HG03039 (cell line): ENCODE data around the gene NDUFB2.
"Not testable (repeated sequence)": the region's sequence is repeated elsewhere in the genome, so short reads cannot be mapped to it uniquely, and the experiment has no call there.

Experiments
- ATAC-seq: cut with Tn5 transposase; IDR thresholded peaks from one replicate; pipeline ENCODE4 v1.9.1; 2021; ENCODE audit warnings: mild to moderate bottlenecking, moderate library complexity; ENCODE audit not compliant: unreplicated experiment

NDUFB2 gene

DNA sequence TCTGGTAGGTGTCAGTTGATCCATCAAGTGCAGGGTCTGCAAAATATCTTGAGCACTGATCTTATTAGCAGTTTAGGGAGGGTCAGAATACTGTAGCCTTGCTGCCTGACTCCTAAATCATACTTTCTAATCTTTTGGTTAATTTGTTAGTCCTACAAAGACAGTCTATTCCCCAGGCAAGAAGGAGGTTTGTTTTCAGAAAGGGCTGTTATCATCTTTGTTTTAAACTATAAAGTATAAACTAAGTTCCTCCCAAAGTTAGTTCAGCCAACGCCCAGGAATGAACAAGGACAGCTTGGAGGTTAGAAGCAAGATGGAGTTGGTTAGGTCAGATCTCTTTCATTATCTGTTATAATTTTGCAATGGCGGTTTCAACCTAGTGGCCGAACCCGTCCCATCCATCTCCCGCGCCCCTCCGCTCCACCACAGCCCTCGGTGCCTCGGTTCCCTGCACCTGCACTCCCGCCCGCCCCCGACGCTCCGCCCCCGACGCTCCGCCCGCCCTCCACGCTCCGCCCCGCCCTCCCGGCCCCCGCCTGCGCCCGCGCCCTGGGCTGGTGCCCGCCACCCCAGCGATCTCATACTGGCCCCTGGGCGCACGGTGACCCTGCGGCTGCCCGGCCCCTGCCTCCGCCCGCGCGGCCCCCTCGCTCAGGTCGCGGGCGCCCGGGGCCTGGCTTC, 24.0 kb upstream of the NDUFB2 start, which contains the start of gene ADCK2:
Gene ADCK2, plus strand, starts transcription at position 564 of the 681 bp plus-strand sequence. CDS start 386 bp downstream, outside the sequence.
- ATAC-seq, result peak; percentile 58

DNA sequence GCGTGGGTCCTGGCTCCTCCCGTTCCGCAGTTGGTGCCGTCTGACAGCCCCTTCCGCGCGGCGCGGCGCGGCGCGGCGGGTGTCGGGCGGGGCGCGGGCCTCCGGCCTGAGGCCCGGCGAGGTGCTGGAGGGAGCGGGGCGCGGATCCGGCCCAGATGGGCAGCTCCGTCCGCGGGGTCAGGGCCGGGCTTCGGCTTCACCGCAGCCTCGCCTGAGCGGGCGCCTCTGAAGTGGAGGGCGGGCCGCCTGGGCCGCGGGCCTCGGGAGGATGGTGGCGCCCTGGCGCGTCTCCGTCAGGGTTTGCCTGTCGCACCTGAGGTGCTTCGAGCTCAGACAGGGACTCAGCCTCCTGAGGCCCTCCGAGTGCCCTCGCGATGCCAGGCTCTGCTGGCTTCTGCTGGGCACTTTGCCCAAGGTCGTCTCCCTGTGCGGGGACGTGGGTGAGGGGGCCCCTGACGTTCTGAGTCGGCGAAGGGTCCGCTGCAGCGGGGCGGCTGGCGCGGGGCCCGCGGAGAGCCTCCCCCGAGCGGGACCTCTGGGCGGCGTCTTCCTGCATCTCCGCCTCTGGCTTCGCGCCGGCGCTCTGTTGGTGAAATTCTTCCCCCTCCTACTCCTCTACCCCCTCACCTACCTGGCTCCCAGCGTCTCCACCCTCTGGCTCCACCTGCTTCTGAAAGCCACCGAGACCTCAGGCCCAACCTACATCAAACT, 23.3 kb upstream of the NDUFB2 start:
- peak; percentile 37 for ATAC-seq

DNA sequence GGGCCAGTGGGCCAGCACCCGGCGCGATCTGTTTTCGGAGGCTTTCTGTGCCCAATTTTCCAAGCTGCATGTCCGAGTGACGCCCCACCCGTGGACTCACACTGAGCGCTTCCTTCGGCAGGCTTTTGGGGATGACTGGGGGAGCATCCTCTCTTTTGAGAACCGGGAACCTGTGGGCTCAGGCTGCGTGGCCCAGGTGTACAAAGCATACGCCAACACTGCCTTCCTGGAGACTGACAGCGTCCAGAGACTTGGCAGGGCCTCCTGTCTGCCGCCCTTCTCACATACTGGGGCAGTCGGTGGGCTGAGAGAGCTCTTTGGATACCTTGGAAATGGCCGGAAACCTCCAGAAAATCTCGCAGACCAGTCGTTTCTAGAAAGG, 22.7 kb upstream of the NDUFB2 start:
- no peak for ATAC-seq

DNA sequence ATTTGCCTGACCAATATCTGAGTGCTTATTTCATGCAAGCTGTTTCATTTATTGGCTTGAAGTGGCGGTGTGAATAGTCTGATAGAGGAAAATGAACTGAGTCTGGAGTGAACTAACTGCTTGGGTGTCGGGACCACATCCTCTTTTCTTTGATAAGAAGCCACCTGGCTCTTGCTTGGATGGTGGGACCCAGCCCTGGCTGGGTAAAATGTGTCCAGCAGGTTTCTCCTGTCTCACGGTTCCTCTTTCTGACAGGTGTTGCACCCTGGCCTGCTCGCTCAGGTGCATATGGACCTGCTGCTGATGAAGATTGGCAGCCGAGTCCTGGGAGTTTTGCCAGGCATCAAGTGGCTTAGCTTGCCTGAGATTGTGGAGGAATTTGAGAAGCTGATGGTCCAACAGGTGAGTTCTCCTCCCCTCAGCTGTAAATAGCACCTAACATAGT, 22.1 kb upstream of the NDUFB2 start:
- ATAC-seq, result no peak

DNA sequence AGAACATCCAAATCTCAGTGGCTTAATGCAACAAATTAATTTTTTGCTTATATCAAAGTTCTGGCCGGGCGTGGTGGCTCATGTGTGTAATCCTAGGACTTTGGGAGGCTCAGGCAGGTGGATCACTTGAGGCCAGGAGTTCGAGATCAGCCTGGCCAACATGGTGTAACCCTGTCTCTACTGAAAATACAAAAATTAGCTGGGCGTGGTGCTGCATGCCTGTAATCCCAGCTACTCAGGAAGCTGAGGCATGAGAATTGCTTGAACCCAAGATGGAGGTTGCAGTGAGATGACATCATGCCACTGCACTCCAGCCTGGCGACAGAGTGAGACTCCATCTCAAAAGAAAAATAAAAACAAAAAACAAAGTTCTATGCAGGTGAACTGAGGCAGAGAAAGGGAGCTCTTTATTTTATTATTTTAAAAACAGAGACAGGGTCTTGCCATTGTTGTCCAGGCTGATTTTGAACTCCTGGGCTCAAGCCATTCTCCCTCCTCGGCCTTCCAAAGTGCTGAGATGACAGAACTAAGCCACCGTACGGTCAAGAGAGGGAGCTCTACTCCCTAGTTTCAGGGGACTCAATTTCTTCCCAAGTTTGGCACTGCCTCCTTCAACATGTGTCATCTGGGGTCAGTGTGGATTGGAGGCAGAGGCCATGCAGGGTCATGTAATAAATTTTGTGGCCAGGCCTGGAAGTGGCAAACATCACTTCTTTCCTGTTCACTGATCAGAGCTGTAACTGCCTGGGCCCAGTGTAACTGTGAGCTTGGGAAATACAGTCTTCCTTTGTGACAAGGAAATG, 21.4 kb upstream of the NDUFB2 start:
- no peak for ATAC-seq

DNA sequence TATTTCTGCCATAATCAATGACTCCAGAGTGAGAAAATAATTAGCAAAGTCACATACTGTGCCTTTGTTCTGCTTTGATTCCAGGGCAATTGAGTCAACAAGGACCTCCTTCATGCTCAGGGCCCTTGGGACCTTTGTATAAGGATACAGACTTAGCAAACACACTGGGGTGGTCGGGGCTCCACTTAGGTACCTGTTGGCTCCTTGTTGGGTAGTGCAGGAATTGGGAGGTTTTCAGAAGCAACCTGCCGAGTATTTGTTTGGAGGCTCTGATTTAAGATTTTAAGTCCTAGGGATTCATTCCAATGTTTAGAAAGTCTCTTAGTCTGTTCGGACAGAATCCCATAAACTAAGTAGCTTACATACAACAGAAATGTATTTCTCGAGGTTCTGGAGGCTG, 20.8 kb upstream of the NDUFB2 start:
- ATAC-seq, result no peak

DNA sequence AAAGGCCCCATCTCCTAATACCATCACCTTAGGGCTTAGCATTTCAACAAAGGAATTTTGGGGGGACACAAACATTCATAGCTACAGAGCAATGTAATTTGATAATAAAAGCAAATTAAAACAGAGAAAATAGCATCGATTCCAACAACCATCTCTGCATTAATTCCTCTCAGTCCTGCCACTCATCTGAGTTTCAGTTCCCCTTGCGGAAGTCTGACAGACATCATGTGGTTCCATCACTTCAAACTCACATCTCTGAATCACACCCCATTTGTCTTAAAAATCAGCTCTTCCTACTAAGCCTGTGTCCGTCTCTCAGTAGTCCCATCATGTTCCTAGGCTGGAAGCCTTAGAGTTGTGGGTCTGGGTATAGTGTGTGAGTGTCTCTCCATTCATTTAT, 20.2 kb upstream of the NDUFB2 start:
- peak; percentile 36 for ATAC-seq

DNA sequence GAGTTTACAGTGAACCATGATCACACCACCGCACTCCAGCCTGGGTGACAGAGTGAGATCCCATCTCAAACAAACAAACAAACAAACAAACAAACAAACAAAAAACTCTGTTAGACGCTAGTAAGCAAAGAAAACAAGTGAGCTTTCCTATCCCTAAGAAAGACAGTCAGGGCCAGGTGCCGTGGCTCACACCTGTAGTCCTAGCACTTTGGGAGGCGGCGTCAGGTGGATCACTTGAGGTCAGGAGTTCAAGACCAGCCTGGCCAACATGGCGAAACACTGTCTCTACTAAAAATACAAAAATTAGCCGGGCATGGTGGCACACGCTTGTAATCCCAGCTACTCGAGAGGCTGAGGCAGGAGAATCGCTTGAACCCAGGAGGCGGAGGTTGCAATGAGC, 19.6 kb upstream of the NDUFB2 start:
- not testable (repeated sequence) for ATAC-seq

DNA sequence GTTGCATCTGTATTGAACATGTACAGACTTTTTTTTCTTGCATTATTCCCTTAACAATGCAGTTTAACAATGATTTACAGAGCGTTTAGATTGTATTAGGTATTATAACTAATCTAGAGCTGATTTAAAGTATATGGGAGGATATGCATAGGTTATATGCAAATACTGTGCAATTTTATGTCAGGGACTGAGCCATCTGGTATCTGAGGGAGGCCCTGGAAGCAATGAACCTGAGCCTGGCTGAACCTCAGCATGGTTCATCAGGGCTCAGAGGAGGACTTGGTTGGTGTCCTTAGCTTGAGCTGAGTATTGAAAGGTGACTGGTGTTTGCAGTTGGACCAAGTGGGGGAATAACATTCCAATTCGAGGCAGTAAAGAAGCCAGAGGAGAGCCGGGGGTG, 19.0 kb upstream of the NDUFB2 start:
- ATAC-seq, result no peak

DNA sequence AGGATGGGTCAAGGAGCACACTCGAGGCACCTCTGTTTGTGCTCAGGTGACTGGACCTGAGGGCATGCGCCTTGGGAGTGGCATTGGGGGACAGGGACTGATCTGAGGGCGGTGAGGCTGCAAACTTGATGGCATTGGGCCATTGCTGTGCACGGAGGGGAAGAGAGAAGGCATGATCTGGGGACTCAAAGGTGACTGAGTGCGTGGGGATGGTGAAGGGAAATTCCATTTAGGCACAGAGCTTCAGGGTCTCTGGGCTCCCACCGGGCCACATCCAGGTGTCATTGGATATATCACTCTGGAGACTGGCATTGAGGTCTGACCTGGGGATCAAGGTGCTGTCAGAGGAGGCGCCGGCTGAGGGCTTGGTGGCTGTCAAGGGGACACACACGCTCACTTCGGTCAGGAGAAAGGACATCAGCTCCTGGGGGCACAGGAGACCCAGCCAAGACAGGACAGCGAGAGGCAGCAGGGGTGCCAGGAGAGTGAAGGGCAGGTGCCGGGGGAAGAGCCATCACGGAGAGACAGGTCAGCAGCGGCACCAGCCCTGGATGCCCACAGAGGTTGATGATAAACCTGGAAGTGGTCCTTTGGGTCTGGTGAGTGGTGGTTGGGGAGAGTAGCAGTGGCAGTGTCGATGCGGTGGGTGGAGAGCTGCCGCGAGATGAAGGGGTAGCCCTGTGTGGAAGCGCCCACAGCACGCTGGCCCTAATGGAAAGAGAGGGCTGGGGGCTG, 18.3 kb upstream of the NDUFB2 start:
- no peak for ATAC-seq

DNA sequence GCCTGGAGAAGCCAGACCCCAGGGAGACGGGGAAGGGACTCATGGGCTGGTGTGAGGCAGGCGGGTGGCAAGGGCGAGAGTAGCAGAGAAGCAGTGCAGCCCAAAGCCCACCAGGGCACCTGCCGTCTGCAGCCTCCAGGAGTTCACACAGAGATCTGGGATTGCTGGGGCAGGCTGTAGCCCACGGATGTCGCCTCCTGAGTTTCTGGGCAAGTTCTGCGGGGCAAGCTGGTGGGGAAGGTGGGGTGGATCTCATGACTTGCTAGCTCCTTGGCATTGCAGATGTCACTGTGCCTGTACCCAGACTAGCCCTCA, 17.7 kb upstream of the NDUFB2 start:
- ATAC-seq, result no peak

DNA sequence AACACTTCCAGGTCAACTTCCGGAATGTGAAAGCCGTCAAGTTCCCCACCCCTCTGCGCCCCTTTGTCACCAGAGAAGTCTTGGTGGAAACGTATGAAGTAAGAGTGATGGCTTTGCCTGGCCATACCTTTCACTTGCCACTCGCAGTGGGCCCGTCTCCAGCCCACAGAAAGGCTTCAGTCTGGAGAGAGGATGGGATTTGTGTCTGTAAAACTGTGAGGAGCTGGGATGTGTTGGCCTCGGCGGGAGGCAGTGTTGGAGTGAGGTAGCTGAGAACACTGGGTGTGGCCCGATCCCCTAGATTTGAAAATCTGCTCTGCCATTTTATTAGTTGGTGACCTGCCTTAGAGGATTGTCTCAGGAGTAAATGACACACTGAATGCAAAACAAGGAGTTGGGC, 17.3 kb upstream of the NDUFB2 start:
- no peak for ATAC-seq

DNA sequence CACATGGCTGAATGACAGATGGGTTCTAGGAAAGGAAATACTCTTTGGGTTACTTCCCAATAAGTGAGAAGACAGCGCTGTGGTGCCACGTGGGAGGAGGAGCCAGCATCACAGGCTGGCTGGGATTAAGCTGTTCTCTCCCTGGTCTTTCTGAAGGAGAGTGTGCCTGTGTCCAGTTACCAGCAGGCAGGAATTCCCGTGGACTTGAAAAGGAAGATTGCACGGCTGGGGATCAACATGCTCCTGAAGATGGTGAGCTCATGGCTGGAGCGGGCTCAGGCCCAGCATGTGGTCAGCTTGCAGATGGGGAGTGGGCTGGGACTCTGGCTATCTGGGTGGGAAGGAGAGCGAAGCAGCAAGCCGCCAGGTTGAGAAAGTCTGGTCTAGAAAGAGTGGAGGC, 15.6 kb upstream of the NDUFB2 start:
- ATAC-seq, result no peak

DNA sequence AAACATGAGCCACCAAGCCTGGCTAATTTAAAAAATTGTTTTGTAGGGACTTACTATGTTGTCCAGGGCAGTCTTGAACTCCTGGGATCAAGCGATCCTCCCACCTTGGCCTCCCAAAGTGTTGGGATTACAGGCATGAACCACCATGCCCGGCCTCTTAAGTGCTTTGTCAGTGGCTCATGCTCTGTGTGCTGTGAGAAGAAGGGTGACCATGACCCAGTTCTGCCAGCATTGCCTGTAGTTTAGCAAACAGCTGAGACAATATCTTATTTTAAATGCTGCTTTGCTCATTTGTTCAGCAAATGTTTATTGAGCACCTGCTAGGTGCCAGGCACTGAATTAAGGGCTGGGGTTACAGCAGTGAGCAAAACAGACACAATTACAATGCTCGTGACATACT, 14.7 kb upstream of the NDUFB2 start:
- ATAC-seq, result no peak

DNA sequence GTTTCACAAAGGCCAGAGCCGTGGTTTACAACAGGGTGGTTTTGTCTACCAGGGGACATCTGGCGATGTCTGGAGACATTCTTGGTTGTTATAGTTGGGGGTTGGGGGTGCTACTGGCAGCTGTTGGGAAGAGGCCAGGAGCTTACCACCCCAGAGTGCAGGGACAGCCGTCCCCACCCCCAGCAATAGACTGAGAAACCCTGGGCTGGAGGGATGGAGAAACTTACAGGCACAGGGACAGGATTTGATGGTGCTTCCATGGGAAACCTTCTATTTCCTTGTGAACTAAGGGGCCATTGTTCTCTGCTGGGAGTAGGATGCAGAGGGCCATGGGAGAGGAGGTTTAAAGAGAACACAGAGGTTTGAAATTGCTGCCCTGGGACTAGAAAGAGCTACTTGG, 12.9 kb upstream of the NDUFB2 start:
- no peak for ATAC-seq

DNA sequence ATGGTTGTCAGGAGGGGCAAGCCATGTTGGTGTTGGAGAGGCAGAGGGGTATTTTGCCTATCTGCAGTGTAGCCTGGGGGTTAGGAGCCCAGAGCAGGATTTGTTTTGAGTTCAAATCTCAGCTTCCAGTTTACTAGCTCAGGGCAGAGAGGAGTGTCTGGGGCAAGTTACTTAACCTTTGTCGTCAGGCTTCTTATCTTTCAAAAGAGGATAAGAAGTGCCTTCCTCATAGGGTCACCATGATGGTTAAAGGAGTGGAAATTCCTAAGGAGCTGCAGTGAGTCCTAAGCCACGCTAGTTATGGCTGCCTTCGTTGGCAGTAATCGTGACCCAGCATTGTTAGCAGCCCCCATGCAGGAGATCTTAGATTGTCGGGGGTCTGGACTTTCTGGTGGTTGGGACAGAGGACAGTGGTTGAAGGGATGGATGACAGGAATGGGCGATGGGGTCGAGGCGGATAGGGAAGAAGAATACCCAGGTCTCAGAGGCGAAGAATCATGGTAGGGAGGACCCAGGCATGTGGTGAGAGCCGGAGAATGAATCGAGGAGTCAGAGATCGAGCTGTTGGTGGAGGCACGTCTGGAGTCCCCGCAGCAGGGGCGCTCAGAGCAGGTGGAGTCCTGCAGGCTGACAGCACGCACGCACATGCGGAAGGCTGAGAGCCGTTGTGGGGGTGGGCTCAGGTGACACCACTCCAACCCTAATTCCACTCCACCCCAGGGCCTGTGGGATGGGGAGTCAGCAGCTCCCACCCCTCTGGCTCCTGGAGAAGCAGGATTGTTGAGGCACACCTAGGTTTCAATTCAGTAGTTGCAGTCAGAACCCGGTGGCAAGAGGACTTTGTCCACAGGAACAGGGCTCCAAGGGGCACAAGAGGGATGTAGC, 12.2 kb upstream of the NDUFB2 start:
- no peak for ATAC-seq

DNA sequence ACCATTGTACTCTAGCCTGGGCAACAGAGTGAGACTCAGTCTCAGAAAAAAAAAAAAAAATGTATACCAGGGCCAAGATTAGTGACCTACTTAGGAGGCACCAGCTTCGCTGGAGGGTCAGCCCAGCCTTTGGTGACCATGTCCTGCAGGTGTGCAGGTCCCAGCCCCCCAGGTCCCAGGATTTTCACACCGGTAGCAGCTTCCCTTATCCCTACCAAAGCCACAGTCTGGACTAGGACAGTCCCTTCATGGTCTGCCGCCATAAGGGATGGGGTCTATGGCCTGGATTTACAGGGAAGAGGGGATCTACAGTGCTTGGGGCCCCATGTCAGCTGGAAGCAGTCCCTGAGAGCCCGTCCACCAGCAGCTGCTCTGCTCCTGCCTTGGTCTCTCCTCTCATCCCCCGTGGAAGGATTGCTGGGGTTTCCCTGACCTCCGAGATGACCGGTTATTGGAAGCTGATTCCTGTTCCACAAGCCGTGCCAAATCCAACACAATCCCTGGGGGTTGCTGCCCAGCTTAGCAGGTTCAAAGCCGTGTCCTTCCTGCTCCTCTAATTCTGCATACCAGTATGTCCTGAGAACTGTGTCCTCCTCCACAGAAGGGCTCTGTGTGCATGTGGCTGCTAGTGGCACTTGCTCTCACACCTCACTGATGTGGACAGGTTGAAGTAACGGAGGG, 11.0 kb upstream of the NDUFB2 start:
- no peak for ATAC-seq

DNA sequence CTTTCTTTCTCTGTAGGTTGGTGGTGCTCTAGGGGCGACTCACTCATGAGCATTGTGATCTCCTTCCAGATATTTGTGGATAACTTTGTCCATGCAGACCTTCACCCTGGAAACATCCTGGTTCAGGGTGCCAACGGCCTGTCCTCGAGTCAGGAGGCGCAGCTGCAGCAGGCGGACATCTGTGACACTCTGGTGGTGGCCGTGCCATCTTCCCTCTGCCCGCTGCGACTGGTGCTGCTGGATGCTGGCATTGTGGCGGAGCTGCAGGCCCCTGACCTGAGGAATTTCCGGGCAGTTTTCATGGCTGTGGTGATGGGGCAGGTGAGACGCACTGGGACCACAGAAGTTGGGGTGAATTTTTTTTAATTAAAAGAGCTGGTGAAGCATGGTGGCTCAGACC, 9.6 kb upstream of the NDUFB2 start:
- ATAC-seq, result no peak

DNA sequence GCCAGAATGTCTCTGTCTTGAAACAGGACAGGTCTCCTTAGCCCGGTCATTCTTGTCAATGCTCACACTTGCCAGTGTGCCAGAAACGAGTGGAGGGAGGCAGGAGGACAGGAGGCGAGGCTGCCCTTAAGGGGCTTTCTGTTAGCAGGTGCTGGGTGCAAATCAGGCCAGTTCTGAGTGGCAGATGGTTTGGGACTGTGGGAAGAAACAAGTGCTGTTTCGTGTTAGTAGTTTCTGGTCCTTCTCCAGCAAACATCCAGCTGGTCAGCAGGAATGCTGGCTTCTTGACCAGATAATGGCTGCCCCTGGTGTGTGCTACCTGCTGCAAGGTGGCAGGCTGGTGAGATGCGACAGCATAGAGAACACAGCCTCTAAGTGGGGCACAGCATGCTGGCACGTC, 8.2 kb upstream of the NDUFB2 start:
- ATAC-seq, result no peak
